ENCODE data around the gene ZNF773. TPM values are rescaled to one million over a fixed set of nuclear protein-coding genes. Genes with fewer than 3 reads are reported as not detected.

Gene ZNF773
- total and polyA plus RNA-seq, 10 of the 15 experiments (the other 5 are each of a cell fraction or from before 2014, with no cell fraction given) = 0.21 to 9.1 (median 6.7) TPM

Small RNA genes lying within 50 kb of the gene (small RNA-seq; reads per million reads assigned to genes)
- not detected for gene VN1R107P

Other genes with a start within 250 kb of the ZNF773 start
Only the 7 nearest of the 23 such genes appear.
- gene ZNF749, start 64.6 kb upstream of the ZNF773 start, total RNA-seq (2014; rRNA removed) = 11.8 and 13.3 TPM in 2 replicates
- gene ZNF749, start 64.6 kb upstream of the ZNF773 start, total RNA-seq (2014; rRNA removed; fragmentation: Illumina TruSeq; extraction: Trizol) = 11.1 and 15.0 TPM in 2 replicates
- gene ZNF749, start 64.6 kb upstream of the ZNF773 start, total RNA-seq (2021) = 14.2 and 16.1 TPM in 2 replicates
- 18.3 and 19.9 TPM in 2 replicates for gene ZNF749, start 64.6 kb upstream of the ZNF773 start, polyA plus RNA-seq (2011; rRNA removed)
- gene ZNF749, start 64.6 kb upstream of the ZNF773 start, polyA plus RNA-seq (2014; fragmentation: Illumina TruSeq; extraction: Trizol) = 10.6 and 16.2 TPM in 2 replicates
- gene ZNF749, start 64.6 kb upstream of the ZNF773 start, polyA plus RNA-seq (2014; fragmentation: Nextera tagmentation; extraction: Ambion mirVana) = 1 to 10 TPM; 3.1 to 6.0 TPM
- 17.0 and 20.1 TPM in 2 replicates for gene ZNF749, start 64.6 kb upstream of the ZNF773 start, polyA plus RNA-seq (2014; rRNA removed)
- 10 to 100 TPM; 19.1 to 20.2 TPM for gene ZNF749, start 64.6 kb upstream of the ZNF773 start, polyA plus RNA-seq (2016; fragmentation: Nextera tagmentation; extraction: Ambion mirVana)
- gene VN1R1, start 42.8 kb upstream of the ZNF773 start, total RNA-seq (2014; rRNA removed) = 0.44 and 0.68 TPM in 2 replicates
- 0.40 and 0.41 TPM in 2 replicates for gene VN1R1, start 42.8 kb upstream of the ZNF773 start, total RNA-seq (2014; rRNA removed; fragmentation: Illumina TruSeq; extraction: Trizol)
- 0.35 and 0.49 TPM in 2 replicates for gene VN1R1, start 42.8 kb upstream of the ZNF773 start, total RNA-seq (2021)
- 0.49 and 0.61 TPM in 2 replicates for gene VN1R1, start 42.8 kb upstream of the ZNF773 start, polyA plus RNA-seq (2011; rRNA removed)
- 0.37 and 0.95 TPM in 2 replicates for gene VN1R1, start 42.8 kb upstream of the ZNF773 start, polyA plus RNA-seq (2014; fragmentation: Illumina TruSeq; extraction: Trizol)
- under 1 TPM; 0.07 to 0.13 TPM for gene VN1R1, start 42.8 kb upstream of the ZNF773 start, polyA plus RNA-seq (2014; fragmentation: Nextera tagmentation; extraction: Ambion mirVana)
- 0.19 and 0.28 TPM in 2 replicates for gene VN1R1, start 42.8 kb upstream of the ZNF773 start, polyA plus RNA-seq (2014; rRNA removed)
- gene VN1R1, start 42.8 kb upstream of the ZNF773 start, polyA plus RNA-seq (2016; fragmentation: Nextera tagmentation; extraction: Ambion mirVana) = under 1 TPM in 1 of 2 experiments, not detected in 1; 0.17 TPM
- 8.7 and 9.4 TPM in 2 replicates for gene ZNF772, start 22.4 kb upstream of the ZNF773 start, total RNA-seq (2014; rRNA removed)
- gene ZNF772, start 22.4 kb upstream of the ZNF773 start, total RNA-seq (2014; rRNA removed; fragmentation: Illumina TruSeq; extraction: Trizol) = 7.2 and 7.3 TPM in 2 replicates
- gene ZNF772, start 22.4 kb upstream of the ZNF773 start, total RNA-seq (2021) = 5.1 and 5.9 TPM in 2 replicates
- 3.9 and 5.5 TPM in 2 replicates for gene ZNF772, start 22.4 kb upstream of the ZNF773 start, polyA plus RNA-seq (2011; rRNA removed)
- gene ZNF772, start 22.4 kb upstream of the ZNF773 start, polyA plus RNA-seq (2014; fragmentation: Illumina TruSeq; extraction: Trizol) = 3.7 and 4.4 TPM in 2 replicates
- under 1 TPM; 0.42 to 0.98 TPM for gene ZNF772, start 22.4 kb upstream of the ZNF773 start, polyA plus RNA-seq (2014; fragmentation: Nextera tagmentation; extraction: Ambion mirVana)
- 3.0 and 3.2 TPM in 2 replicates for gene ZNF772, start 22.4 kb upstream of the ZNF773 start, polyA plus RNA-seq (2014; rRNA removed)
- gene ZNF772, start 22.4 kb upstream of the ZNF773 start, polyA plus RNA-seq (2016; fragmentation: Nextera tagmentation; extraction: Ambion mirVana) = 1 to 10 TPM; 3.3 to 3.7 TPM
- 8.7 and 9.5 TPM in 2 replicates for gene ZNF419, start 12.2 kb upstream of the ZNF773 start, total RNA-seq (2014; rRNA removed)
- gene ZNF419, start 12.2 kb upstream of the ZNF773 start, total RNA-seq (2014; rRNA removed; fragmentation: Illumina TruSeq; extraction: Trizol) = 6.9 and 7.2 TPM in 2 replicates
- 6.2 and 7.3 TPM in 2 replicates for gene ZNF419, start 12.2 kb upstream of the ZNF773 start, total RNA-seq (2021)
- 12.8 and 16.3 TPM in 2 replicates for gene ZNF419, start 12.2 kb upstream of the ZNF773 start, polyA plus RNA-seq (2011; rRNA removed)
- gene ZNF419, start 12.2 kb upstream of the ZNF773 start, polyA plus RNA-seq (2014; fragmentation: Illumina TruSeq; extraction: Trizol) = 5.8 and 7.7 TPM in 2 replicates
- gene ZNF419, start 12.2 kb upstream of the ZNF773 start, polyA plus RNA-seq (2014; fragmentation: Nextera tagmentation; extraction: Ambion mirVana) = 1 to 10 TPM in 1 of 2 experiments, under 1 TPM in 1; 0.98 to 1.8 TPM
- 7.6 and 8.0 TPM in 2 replicates for gene ZNF419, start 12.2 kb upstream of the ZNF773 start, polyA plus RNA-seq (2014; rRNA removed)
- 1 to 10 TPM; 4.6 to 7.7 TPM for gene ZNF419, start 12.2 kb upstream of the ZNF773 start, polyA plus RNA-seq (2016; fragmentation: Nextera tagmentation; extraction: Ambion mirVana)
- gene ZNF549, start 27.4 kb downstream of the ZNF773 start, total RNA-seq (2014; rRNA removed) = 2.4 and 2.5 TPM in 2 replicates
- gene ZNF549, start 27.4 kb downstream of the ZNF773 start, total RNA-seq (2014; rRNA removed; fragmentation: Illumina TruSeq; extraction: Trizol) = 2.5 and 2.9 TPM in 2 replicates
- gene ZNF549, start 27.4 kb downstream of the ZNF773 start, total RNA-seq (2021) = 1.8 and 2.2 TPM in 2 replicates
- gene ZNF549, start 27.4 kb downstream of the ZNF773 start, polyA plus RNA-seq (2011; rRNA removed) = 4.0 and 5.7 TPM in 2 replicates
- 2.8 and 3.0 TPM in 2 replicates for gene ZNF549, start 27.4 kb downstream of the ZNF773 start, polyA plus RNA-seq (2014; fragmentation: Illumina TruSeq; extraction: Trizol)
- gene ZNF549, start 27.4 kb downstream of the ZNF773 start, polyA plus RNA-seq (2014; fragmentation: Nextera tagmentation; extraction: Ambion mirVana) = 1 to 10 TPM in 1 of 2 experiments, under 1 TPM in 1; 0.73 to 1.1 TPM
- gene ZNF549, start 27.4 kb downstream of the ZNF773 start, polyA plus RNA-seq (2014; rRNA removed) = 1.8 and 2.0 TPM in 2 replicates
- 1 to 10 TPM; 2.3 to 2.4 TPM for gene ZNF549, start 27.4 kb downstream of the ZNF773 start, polyA plus RNA-seq (2016; fragmentation: Nextera tagmentation; extraction: Ambion mirVana)
- 7.6 and 8.0 TPM in 2 replicates for gene ZNF550, start 59.9 kb downstream of the ZNF773 start, total RNA-seq (2014; rRNA removed)
- 7.2 and 7.6 TPM in 2 replicates for gene ZNF550, start 59.9 kb downstream of the ZNF773 start, total RNA-seq (2014; rRNA removed; fragmentation: Illumina TruSeq; extraction: Trizol)
- gene ZNF550, start 59.9 kb downstream of the ZNF773 start, total RNA-seq (2021) = 7.1 and 9.0 TPM in 2 replicates
- 14.0 and 18.5 TPM in 2 replicates for gene ZNF550, start 59.9 kb downstream of the ZNF773 start, polyA plus RNA-seq (2011; rRNA removed)
- gene ZNF550, start 59.9 kb downstream of the ZNF773 start, polyA plus RNA-seq (2014; fragmentation: Illumina TruSeq; extraction: Trizol) = 7.9 and 10.9 TPM in 2 replicates
- 1 to 10 TPM; 2.6 to 3.6 TPM for gene ZNF550, start 59.9 kb downstream of the ZNF773 start, polyA plus RNA-seq (2014; fragmentation: Nextera tagmentation; extraction: Ambion mirVana)
- gene ZNF550, start 59.9 kb downstream of the ZNF773 start, polyA plus RNA-seq (2014; rRNA removed) = 7.2 and 8.6 TPM in 2 replicates
- gene ZNF550, start 59.9 kb downstream of the ZNF773 start, polyA plus RNA-seq (2016; fragmentation: Nextera tagmentation; extraction: Ambion mirVana) = 1 to 10 TPM; 4.5 to 4.9 TPM
- gene ZNF416, start 79.0 kb downstream of the ZNF773 start, total RNA-seq (2014; rRNA removed) = 5.2 and 5.4 TPM in 2 replicates
- gene ZNF416, start 79.0 kb downstream of the ZNF773 start, total RNA-seq (2014; rRNA removed; fragmentation: Illumina TruSeq; extraction: Trizol) = 5.1 and 5.3 TPM in 2 replicates
- gene ZNF416, start 79.0 kb downstream of the ZNF773 start, total RNA-seq (2021) = 5.3 TPM in 2 replicates
- gene ZNF416, start 79.0 kb downstream of the ZNF773 start, polyA plus RNA-seq (2011; rRNA removed) = 3.9 TPM in 2 replicates
- 4.1 and 5.4 TPM in 2 replicates for gene ZNF416, start 79.0 kb downstream of the ZNF773 start, polyA plus RNA-seq (2014; fragmentation: Illumina TruSeq; extraction: Trizol)
- gene ZNF416, start 79.0 kb downstream of the ZNF773 start, polyA plus RNA-seq (2014; fragmentation: Nextera tagmentation; extraction: Ambion mirVana) = 1 to 10 TPM; 1.2 to 1.6 TPM
- gene ZNF416, start 79.0 kb downstream of the ZNF773 start, polyA plus RNA-seq (2014; rRNA removed) = 3.2 and 3.9 TPM in 2 replicates
- 1 to 10 TPM; 4.4 to 5.1 TPM for gene ZNF416, start 79.0 kb downstream of the ZNF773 start, polyA plus RNA-seq (2016; fragmentation: Nextera tagmentation; extraction: Ambion mirVana)